Stimulated activated CD4-positive, alpha-beta T cell treated with anti-CD3 and anti-CD28 coated beads, Interleukin-1b, Interleukin-23, amount 100 ng/mL, for 1 hour (primary cell): ENCODE measurements around the gene CCKAR.

Experiments used
- DNase-seq, 2 donors: peaks; one replicate each; pipeline ENCODE4 v3.0.0-alpha.2; 2020; ENCODE audit warnings: low read depth in 2 of 2

CCKAR gene

DNA sequence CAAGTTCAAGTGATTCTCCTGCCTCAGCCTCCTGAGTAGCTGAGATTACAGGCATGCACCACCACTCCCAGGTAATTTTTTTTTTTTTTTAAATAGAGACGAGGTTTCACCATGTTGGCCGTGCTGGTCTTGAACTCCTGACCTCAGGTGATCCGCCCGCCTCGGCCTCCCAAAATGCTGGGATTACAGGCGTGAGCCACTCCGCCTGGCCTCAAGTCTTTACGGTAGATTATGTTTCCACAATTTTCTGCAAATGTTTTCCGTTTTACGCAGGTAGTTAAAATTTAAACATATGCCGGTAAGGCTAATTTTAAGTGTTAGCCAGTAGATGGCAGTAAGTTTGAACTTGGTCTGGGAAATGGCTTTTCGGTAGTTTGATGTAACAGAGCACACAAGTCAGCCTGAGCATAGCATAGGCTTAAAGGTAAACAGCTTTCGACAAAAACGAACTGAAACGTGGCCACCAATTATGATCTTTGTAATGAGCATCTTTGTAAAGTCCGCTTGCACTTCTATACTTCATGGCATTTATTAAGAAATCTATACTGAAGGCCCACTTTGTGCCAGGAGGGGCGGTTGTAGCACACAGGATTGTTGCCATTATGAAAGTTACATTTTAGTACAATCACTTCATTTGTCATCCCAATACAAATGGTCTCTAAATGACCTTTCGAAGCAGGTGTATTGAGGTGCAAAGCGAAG is 31.1 kb downstream of the CCKAR start:
- no peak for DNase-seq

DNA sequence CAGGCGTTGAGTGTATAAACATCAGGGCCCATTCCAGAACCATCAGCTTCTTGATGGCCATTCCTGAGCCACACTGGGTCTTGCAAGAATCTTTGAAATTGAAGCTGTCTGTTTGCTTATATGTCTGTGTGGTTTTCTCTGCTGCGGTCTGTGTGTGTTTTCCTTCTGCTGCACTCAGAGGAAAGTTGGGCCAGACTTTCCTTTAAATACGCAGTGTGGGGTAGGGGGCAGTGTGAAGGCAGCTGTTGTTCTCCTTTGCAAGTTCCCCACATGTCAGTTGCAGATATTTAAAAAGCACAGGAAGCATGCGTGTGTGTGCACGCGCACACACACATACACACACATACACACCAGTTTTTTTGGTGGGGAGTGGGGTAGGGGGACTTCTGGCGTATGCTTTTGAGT is 32.1 kb downstream of the CCKAR start:
- no peak for DNase-seq

DNA sequence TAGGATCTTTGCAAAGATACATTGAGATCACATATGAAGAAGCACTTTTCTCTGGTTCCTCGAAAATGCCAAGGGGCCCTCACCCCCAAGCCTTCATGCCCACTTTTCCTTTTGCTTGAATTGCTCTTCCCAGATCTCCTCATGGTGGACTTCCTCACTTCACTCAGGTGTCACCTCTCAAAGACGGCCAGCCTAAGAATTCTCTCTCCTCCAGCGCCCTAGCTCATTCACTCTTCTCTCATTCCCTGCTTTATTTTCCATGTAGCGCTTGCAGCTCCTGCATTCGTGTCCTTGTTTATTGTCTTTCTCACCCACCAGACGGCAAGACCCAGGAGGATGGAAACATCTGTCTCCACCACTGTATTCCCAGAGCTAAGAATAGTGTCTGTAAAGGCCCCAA is 32.9 kb downstream of the CCKAR start:
- DNase-seq: no peak

DNA sequence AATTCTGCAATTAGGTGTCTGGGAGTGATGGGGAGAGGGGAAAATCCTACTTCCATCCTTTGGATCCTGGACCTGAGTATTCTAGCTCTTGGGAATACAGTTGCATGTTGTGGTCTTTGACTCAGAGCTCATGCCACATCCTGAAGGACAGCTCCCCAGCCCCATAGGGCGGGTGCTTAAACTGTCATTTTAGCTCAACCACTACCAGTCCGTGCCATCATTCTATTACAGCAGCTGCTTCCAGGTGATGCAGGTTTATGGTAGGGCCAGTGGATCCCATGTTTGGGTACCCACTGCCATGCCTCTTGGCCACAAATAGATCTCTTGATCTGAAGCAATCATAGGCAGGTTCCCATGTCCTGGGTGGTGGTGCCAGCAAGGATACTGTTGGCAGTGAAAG is 34.7 kb downstream of the CCKAR start:
- DNase-seq: no peak

GRCh38 chr4:26454961-26455360 is 35.3 kb downstream of the CCKAR start:
- DNase-seq: no peak

DNA sequence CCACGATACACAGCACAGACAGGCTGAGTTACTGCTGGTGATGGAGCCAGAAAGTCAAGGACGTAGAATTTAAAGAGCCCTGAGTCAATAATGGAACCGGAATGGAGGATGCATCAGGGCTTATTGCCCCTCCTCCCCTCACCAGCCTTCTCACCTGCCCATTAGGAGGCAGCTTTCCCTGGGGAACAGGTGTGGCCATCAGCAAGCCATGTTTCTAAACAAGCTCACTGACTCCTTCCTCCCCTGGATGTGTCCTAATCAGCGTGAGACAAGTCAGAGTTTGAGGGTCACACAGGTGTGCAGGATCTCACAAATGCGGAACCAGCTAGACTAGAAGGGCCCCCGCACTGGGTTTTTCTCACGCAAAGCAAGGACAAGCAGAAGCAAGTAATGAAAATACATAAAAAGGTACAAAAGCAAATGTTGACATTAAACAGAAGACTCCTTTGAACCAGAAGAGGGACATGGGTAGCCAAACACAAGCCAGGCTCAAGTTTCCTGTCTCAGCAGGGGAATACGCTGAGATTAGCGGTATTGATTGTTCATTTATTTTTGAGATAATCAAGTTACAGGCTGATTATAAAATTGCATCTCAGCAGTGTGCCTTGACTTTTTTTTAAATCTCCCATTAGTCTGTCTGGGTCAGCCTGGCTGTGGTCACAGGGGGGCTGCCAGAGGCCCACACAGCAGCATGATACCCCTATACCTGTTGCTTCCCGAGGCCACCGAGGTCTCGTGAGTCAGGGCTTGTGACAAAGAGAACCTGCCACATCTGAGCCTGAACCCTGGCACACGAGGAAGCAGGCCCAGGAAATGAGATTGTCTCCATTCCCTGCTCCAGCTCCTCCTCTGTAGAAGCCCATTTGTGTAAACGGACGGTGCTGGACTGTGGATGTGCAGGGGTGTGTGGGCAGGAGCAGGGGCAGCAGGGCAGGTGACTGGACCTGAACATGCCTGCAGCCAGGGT is 37.4 kb downstream of the CCKAR start:
- no peak for DNase-seq

DNA sequence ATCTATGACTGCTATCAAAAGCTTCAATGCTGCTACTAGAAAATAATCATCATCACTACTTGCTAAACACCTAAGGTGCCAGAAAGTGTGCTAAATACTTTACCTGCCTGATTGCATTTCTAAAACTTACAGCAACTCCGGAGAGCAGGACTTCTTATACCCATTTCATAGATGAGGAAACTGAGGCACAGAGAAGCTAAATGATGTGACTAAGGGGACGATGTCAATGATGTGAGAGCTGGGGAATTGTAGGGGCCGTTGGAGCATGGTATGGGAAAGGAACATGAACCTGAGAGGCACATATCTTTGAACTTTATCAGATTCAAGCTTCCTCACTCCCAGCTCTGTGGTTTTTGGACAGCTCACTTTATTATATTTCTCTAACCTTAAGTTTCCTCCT is 38.7 kb downstream of the CCKAR start:
- DNase-seq: no peak

- DNase-seq: no peak
Observed at GRCh38 chr4:26450418-26450817, 39.9 kb downstream of the CCKAR start.

GRCh38 chr4:26447378-26447777 is 42.9 kb downstream of the CCKAR start:
- no peak for DNase-seq

DNA sequence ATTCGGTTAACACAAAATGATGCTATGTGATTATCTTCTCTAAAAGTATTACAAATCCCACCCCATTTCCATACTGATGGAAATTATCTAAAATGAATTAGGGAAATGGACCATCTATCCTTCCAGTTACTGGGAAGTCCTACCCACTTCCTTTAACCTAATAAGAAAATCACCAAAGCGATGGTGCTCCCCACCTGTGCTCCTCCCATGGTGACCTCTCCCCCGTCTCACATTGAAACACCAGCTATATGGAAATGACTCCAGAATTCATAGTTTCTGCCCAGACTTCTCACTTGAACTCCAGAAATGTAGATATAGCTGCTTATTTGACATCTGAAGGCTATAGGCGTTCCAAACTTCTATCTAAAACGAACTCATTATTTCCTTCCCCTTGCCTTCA is 48.5 kb downstream of the CCKAR start:
- DNase-seq: no peak

DNA sequence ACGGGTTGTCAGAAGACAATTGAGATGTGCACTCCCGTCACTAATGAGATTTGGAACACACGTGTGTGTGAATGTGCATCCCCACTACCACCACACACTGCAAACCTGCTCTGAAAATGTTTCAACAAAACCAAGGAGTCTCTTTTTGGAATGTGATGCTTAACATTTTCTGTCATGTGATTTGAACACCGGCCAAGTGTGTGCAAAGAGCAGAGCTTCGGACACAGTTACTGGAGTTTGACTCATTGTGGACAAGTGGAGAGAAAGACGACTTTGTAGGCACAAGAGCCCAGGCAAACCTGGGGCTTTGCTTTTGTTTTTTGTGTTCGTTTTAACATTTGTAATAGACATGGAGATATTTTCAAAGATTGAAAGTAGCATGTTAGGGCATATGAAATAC is 49.2 kb downstream of the CCKAR start:
- no peak for DNase-seq

- no peak for DNase-seq
Observed at GRCh38 chr4:26434030-26434639, 56.1 kb downstream of the CCKAR start.

DNA sequence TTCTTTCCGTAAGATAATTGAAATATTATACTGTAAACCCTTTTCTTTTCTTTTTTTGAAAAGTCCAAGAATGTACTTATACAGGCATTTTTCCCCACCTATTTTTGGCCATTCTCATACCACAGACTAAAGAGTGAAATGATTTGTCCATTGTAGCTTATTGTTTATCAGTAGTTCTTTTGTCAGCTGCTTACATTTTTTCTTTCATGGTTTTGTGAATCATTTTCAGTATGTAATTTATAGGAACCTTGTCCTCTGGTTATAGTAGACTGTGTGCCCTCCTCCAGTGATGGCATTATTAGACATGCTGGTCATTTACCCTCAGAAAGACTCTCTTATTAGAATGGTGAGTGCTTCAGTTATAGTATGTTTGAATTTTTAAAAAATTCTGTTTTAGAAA is 56.7 kb downstream of the CCKAR start:
- no peak for DNase-seq

DNA sequence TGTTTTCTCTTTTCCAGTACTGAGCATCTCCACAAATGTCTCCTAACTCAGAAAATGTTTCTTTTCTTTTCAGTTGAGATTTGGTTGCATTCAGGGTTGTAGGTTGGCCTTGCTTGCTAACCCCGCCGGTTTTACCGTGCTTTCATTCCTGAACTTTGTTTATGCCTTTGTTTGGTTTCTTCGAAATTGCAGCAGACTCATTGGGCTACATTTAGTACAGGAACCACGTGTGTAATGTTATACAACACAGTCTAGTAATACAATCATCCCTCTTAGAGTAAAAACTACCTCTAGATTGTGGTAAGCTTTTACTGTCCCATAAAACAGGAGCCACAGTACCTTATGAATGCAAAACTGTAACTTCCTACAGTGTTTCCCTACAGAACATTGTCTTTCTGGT is 57.9 kb downstream of the CCKAR start:
- no peak for DNase-seq

DNA sequence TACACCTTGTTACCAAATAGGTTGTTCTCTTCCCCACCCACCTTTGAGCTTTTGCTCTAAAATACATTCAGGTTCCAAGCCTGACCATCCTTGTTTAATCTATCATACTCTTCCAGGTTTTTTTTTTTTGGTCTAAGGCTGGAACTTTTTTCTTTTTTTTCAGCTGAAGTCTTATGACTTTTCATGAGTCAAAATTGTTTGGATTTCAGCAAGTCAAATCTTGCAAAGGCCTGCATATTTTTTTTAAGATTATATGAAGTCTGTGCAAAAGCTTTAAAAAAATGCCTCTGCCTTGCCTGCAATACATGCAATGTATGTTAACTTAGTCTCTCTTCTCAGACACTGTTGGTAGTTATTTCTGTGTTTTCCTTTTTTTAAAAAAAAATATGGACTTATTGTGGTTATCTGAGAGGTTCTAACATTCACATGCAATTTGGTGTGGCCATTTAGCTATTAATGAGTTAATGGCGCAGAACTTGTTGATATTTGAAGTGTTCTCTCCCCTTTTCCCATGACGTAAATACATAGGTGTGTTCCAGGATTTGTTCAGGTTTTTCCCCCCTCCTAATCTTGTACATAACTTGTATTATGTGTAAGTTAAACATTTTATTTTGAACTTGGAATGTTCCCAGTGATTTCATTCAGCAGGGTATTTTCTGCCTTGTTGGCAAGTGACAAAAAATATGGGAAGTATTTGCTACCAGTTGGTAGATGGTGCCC is 58.7 kb downstream of the CCKAR start:
- no peak for DNase-seq
